Measurements from ENCODE around the gene NUDT3.
"Not testable (repeated sequence)": the region's sequence is repeated elsewhere in the genome, so short reads cannot be mapped to it uniquely, and the experiment has no call there.

Gene NUDT3

GRCh38 chr6:34414999-34415858, 22.8 kb upstream of the NUDT3 start:
- H3K4me1 Mint-ChIP-seq (ENCODE audit: low read depth): peaks cover 6% of the 10 kb centered on the region
- peak overlapping the region; percentile 20 for H3K27ac Mint-ChIP-seq
- peaks cover 37% of the 10 kb centered on the region for H3K36me3 Mint-ChIP-seq (ENCODE audit: low read depth)
- no peak overlapping the region for H3K4me3 Mint-ChIP-seq
- H3K9me3 Mint-ChIP-seq: no peaks in the 10 kb centered on the region
- no peaks in the 10 kb centered on the region for H3K27me3 Mint-ChIP-seq (ENCODE audit: low read depth)

- Mint-ChIP-seq H3K4me1 (ENCODE audit: low read depth) (peaks cover 4% of the 10 kb centered on the region), H3K4me3 (no peak overlapping the region), H3K27me3 (ENCODE audit: low read depth) (no peaks in the 10 kb centered on the region), H3K36me3 (ENCODE audit: low read depth) (peaks cover 23% of the 10 kb centered on the region), H3K27ac (no peak overlapping the region), H3K9me3 (no peaks in the 10 kb centered on the region)
Observed at GRCh38 chr6:34412643-34413214, 20.3 kb upstream of the NUDT3 start.

GRCh38 chr6:34412016-34412415, 19.5 kb upstream of the NUDT3 start:
- no peak overlapping the region for H3K4me3 Mint-ChIP-seq
- no peaks in the 10 kb centered on the region for H3K9me3 Mint-ChIP-seq
- H3K4me1 Mint-ChIP-seq (ENCODE audit: low read depth): peaks cover 4% of the 10 kb centered on the region
- H3K27me3 Mint-ChIP-seq (ENCODE audit: low read depth): no peaks in the 10 kb centered on the region
- H3K27ac Mint-ChIP-seq: no peak overlapping the region
- peaks cover 18% of the 10 kb centered on the region for H3K36me3 Mint-ChIP-seq (ENCODE audit: low read depth)

- H3K27ac Mint-ChIP-seq: not testable (repeated sequence)
Observed at GRCh38 chr6:34407915-34408314, 15.4 kb upstream of the NUDT3 start.

GRCh38 chr6:34396518-34396917, 4.0 kb upstream of the NUDT3 start:
- Mint-ChIP-seq H3K36me3 (ENCODE audit: low read depth) (peaks cover 4% of the 10 kb centered on the region), H3K27me3 (ENCODE audit: low read depth) (no peaks in the 10 kb centered on the region), H3K27ac (no peak overlapping the region), H3K4me1 (ENCODE audit: low read depth) (peaks cover 9% of the 10 kb centered on the region), H3K9me3 (peaks cover 9% of the 10 kb centered on the region), H3K4me3 (no peak overlapping the region)

More at GRCh38 chr6:34407915-34408314, 15.4 kb upstream of the NUDT3 start:
- H3K9me3 Mint-ChIP-seq; H3K27me3 Mint-ChIP-seq (ENCODE audit: low read depth); H3K36me3 Mint-ChIP-seq (ENCODE audit: low read depth); H3K4me3 Mint-ChIP-seq; H3K4me1 Mint-ChIP-seq (ENCODE audit: low read depth): not testable (repeated sequence)

- H3K36me3 Mint-ChIP-seq (ENCODE audit: low read depth): peaks cover 4% of the 10 kb centered on the region
Observed at GRCh38 chr6:34393966-34394305, 1.5 kb upstream of the NUDT3 start.

GRCh38 chr6:34393191-34393965, 909 bp upstream of the NUDT3 start:
- H3K4me3 Mint-ChIP-seq: peak overlapping the region; percentile 92

More at GRCh38 chr6:34393966-34394305, 1.5 kb upstream of the NUDT3 start:
- peak overlapping the region; percentile 63 for H3K4me3 Mint-ChIP-seq
- H3K9me3 Mint-ChIP-seq: peaks cover 9% of the 10 kb centered on the region
- H3K27me3 Mint-ChIP-seq (ENCODE audit: low read depth): no peaks in the 10 kb centered on the region
- no peak overlapping the region for H3K27ac Mint-ChIP-seq
- H3K4me1 Mint-ChIP-seq (ENCODE audit: low read depth): peaks cover 9% of the 10 kb centered on the region

GRCh38 chr6:34391786-34392496, 528 bp downstream of the NUDT3 start:
- Mint-ChIP-seq H3K4me1 (ENCODE audit: low read depth) (peaks cover 9% of the 10 kb centered on the region), H3K36me3 (ENCODE audit: low read depth) (peaks cover 4% of the 10 kb centered on the region), H3K27ac (no peak overlapping the region), H3K9me3 (peaks cover 9% of the 10 kb centered on the region), H3K27me3 (ENCODE audit: low read depth) (no peaks in the 10 kb centered on the region), H3K4me3 (no peak overlapping the region)

More at GRCh38 chr6:34393191-34393965, 909 bp upstream of the NUDT3 start:
- Mint-ChIP-seq H3K27ac (peak overlapping the region; percentile 68), H3K36me3 (ENCODE audit: low read depth) (peaks cover 4% of the 10 kb centered on the region), H3K9me3 (peaks cover 9% of the 10 kb centered on the region), H3K27me3 (ENCODE audit: low read depth) (no peaks in the 10 kb centered on the region), H3K4me1 (ENCODE audit: low read depth) (peaks cover 9% of the 10 kb centered on the region)

- H3K9me3 Mint-ChIP-seq: peaks cover 7% of the 10 kb centered on the region
- H3K36me3 Mint-ChIP-seq (ENCODE audit: low read depth): peaks cover 2% of the 10 kb centered on the region
- H3K4me1 Mint-ChIP-seq (ENCODE audit: low read depth): peaks cover 9% of the 10 kb centered on the region
- no peaks in the 10 kb centered on the region for H3K27me3 Mint-ChIP-seq (ENCODE audit: low read depth)
- no peak overlapping the region for H3K4me3 Mint-ChIP-seq
- H3K27ac Mint-ChIP-seq: no peak overlapping the region
Observed at GRCh38 chr6:34391473-34391785, 1.0 kb downstream of the NUDT3 start.

GRCh38 chr6:34390531-34391472, 1.7 kb downstream of the NUDT3 start:
- Mint-ChIP-seq H3K9me3 (peaks cover under 1% of the 10 kb centered on the region), H3K27ac (no peak overlapping the region), H3K4me3 (no peak overlapping the region), H3K27me3 (ENCODE audit: low read depth) (no peaks in the 10 kb centered on the region), H3K4me1 (ENCODE audit: low read depth) (peaks cover 9% of the 10 kb centered on the region), H3K36me3 (ENCODE audit: low read depth) (peaks cover 2% of the 10 kb centered on the region)

- Mint-ChIP-seq H3K27me3 (ENCODE audit: low read depth) (no peaks in the 10 kb centered on the region), H3K36me3 (ENCODE audit: low read depth) (no peaks in the 10 kb centered on the region), H3K27ac (no peak overlapping the region), H3K4me3 (no peak overlapping the region), H3K9me3 (no peaks in the 10 kb centered on the region), H3K4me1 (ENCODE audit: low read depth) (peaks cover 6% of the 10 kb centered on the region)
Observed at GRCh38 chr6:34389034-34389433, 3.4 kb downstream of the NUDT3 start.

GRCh38 chr6:34388421-34388820, 4.0 kb downstream of the NUDT3 start:
- no peaks in the 10 kb centered on the region for H3K9me3 Mint-ChIP-seq
- H3K4me3 Mint-ChIP-seq: no peak overlapping the region
- H3K27ac Mint-ChIP-seq: no peak overlapping the region
- H3K27me3 Mint-ChIP-seq (ENCODE audit: low read depth): no peaks in the 10 kb centered on the region
- H3K36me3 Mint-ChIP-seq (ENCODE audit: low read depth): no peaks in the 10 kb centered on the region
- H3K4me1 Mint-ChIP-seq (ENCODE audit: low read depth): peaks cover 2% of the 10 kb centered on the region

GRCh38 chr6:34386316-34387137, 5.9 kb downstream of the NUDT3 start:
- Mint-ChIP-seq H3K27ac (no peak overlapping the region), H3K4me3 (no peak overlapping the region), H3K36me3 (ENCODE audit: low read depth) (no peaks in the 10 kb centered on the region), H3K4me1 (ENCODE audit: low read depth) (no peaks in the 10 kb centered on the region), H3K27me3 (ENCODE audit: low read depth) (no peaks in the 10 kb centered on the region), H3K9me3 (no peaks in the 10 kb centered on the region)
